ENCODE results near the gene CCR7. TPM values are rescaled to one million over a fixed set of nuclear protein-coding genes. Genes with fewer than 3 reads are reported as not detected.

CCR7 gene
- total and polyA plus RNA-seq, 2 of the 8 experiments (the other 6 are each of a cell fraction or from before 2014, with no cell fraction given): 0.12 to 0.17 TPM

- TF ChIP-seq KDM4A (IDR thresholded peaks at IDR 0.05; ENCODE audit: low read depth, low read length, severe bottlenecking) (no peak), SAP30 (IDR thresholded peaks at IDR 0.05; ENCODE audit: insufficient read depth, insufficient replicate concordance, low read length) (no peak), POU5F1 (IDR thresholded peaks at IDR 0.05; ENCODE audit: low read depth, low read length) (no peak), SIRT6 (IDR thresholded peaks at IDR 0.05; ENCODE audit: low read length) (no peak), EP300 (IDR thresholded peaks at IDR 0.05; ENCODE audit: borderline replicate concordance in 1 of 2, low read depth in 2 of 2, low read length in 2 of 2) (no peak), KDM1A (IDR thresholded peaks at IDR 0.05; ENCODE audit: borderline replicate concordance, low read length) (no peak), ASH2L (IDR thresholded peaks at IDR 0.05; ENCODE audit: low read length) (no peak), MAX (IDR thresholded peaks at IDR 0.05) (no peak)
Measured at GRCh38 chr17:40600486-40601046, 35.3 kb upstream of the CCR7 start (continued).
